ENCODE measurements around the gene CASP10. TPM values are rescaled to one million over a fixed set of nuclear protein-coding genes. Genes with fewer than 3 reads are reported as not detected.
A peak's percentile ranks its signal among the peaks of the same experiment; 100 is the strongest.

Gene CASP10
- total RNA-seq, 2 experiments from 2014 or later, result 18.3 to 22.6 TPM

DNA sequence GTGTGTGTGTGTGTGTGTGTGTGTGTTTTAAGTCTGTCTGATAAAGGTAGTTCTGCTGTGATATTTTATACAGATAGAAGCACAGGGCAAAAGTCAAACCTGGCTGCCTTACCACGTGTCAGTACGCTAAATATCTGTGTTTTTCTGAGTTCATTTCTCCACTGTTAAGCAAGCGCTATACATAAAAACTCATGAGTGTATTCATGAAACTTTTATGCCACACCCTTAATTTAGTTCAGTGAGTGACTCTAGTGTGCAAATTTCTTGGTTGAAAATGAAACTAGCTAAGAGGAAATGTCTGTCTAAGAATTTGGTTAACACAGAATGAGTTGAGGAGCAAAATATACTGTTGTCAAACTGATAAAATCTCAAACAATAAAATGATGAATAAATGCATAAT lies 11.2 kb downstream of the CASP10 start:
- Mint-ChIP-seq H3K27me3 (no peaks in the 10 kb centered on the region), H3K27ac (peak overlapping the region; percentile 57), H3K9me3 (no peaks in the 10 kb centered on the region), H3K4me1 (ENCODE audit: low read depth) (peaks cover 63% of the 10 kb centered on the region), H3K4me3 (peak overlapping the region; percentile 48), H3K36me3 (ENCODE audit: low read depth) (peaks cover 57% of the 10 kb centered on the region)
- ChIA-PET CTCF (interaction anchor here (0.9 to 7.5 kb wide), 6 partner anchors 8 to 304 kb away, joined by 3 to 97 read pairs (median 7); partner anchors contain the start of gene CASP10), POLR2A (interaction anchor here (0.6 to 1.7 kb wide), 7 partner anchors 8 to 426 kb away, joined by 3 to 6 read pairs (median 5); partner anchors contain the start of gene CASP10)
- intact Hi-C loops (cut with micrococcal nuclease), result no loop called here
- TF ChIP-seq, protein P1, sequence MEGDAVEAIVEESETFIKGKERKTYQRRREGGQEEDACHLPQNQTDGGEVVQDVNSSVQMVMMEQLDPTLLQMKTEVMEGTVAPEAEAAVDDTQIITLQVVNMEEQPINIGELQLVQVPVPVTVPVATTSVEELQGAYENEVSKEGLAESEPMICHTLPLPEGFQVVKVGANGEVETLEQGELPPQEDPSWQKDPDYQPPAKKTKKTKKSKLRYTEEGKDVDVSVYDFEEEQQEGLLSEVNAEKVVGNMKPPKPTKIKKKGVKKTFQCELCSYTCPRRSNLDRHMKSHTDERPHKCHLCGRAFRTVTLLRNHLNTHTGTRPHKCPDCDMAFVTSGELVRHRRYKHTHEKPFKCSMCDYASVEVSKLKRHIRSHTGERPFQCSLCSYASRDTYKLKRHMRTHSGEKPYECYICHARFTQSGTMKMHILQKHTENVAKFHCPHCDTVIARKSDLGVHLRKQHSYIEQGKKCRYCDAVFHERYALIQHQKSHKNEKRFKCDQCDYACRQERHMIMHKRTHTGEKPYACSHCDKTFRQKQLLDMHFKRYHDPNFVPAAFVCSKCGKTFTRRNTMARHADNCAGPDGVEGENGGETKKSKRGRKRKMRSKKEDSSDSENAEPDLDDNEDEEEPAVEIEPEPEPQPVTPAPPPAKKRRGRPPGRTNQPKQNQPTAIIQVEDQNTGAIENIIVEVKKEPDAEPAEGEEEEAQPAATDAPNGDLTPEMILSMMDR (IDR thresholded peaks at IDR 0.05), result no peak
- DNase-seq (no peak), ATAC-seq (peak; percentile 91)

DNA sequence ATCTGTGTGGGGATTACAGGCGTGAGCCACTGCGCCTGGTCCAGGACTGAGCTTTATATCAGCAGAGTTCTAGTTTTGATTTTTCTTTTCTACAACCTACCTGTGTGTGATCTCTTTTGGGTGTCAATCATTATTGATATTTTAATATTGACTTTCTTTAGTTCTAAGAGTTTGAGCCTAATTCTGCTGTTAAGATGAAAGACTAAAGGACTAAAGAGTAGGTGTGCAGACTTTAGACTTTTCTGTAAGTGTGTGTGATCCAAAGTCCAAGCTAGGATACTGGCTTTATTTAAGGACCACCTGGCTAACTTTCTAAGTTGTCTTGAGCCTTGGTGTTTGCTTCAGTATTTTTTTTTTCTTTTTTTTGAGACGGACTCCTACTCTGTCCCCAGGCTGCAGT lies 12.4 kb downstream of the CASP10 start:
- TF ChIP-seq, protein P1 (IDR thresholded peaks at IDR 0.05), result no peak
- DNase-seq (no peak), ATAC-seq (no peak)
- Mint-ChIP-seq H3K4me1 (ENCODE audit: low read depth) (peaks cover 55% of the 10 kb centered on the region), H3K27me3 (no peaks in the 10 kb centered on the region), H3K36me3 (ENCODE audit: low read depth) (peaks cover 53% of the 10 kb centered on the region), H3K27ac (no peak overlapping the region), H3K9me3 (no peaks in the 10 kb centered on the region), H3K4me3 (no peak overlapping the region)
- ChIA-PET POLR2A (interaction anchor here (0.8 to 2.1 kb wide), 6 partner anchors 11 to 124 kb away, joined by 3 to 6 read pairs (median 5); partner anchors contain the start of genes CASP10, HYCC2 and NDUFB3), CTCF (interaction anchor here (1.1 to 7.5 kb wide), 6 partner anchors 9 to 168 kb away, joined by 3 to 97 read pairs (median 6); partner anchors contain the start of gene CASP10)
- intact Hi-C loops (cut with micrococcal nuclease), result no loop called here

DNA sequence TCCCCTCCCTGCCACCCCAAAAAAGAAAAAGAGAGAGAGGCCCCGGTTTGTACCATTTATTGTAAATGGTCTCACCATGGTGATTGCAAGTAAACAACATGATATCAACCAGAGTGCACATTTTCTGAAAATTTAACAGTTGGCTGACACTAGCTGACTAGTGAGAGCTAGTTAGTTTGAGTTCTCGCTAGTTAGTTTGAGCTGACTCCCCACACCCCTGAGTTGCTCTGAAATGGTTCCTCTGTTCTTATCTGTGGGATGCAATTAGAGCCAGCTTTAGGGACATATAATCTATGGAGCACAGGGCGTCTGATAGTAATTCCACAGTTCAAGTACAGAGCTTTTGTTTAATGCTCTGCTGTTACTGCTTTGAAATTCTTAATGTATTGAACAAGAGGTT lies 13.1 kb downstream of the CASP10 start:
- no peak overlapping the region for H3K4me3 Mint-ChIP-seq
- CTCF ChIA-PET, result interaction anchor here (1.0 to 7.5 kb wide), 6 partner anchors 13 to 168 kb away, joined by 3 to 97 read pairs (median 6); partner anchors contain the start of gene CASP10
- DNase-seq (no peak), ATAC-seq (no peak)
- peaks cover 51% of the 10 kb centered on the region for H3K4me1 Mint-ChIP-seq (ENCODE audit: low read depth)
- H3K27me3 Mint-ChIP-seq, result no peaks in the 10 kb centered on the region
- TF ChIP-seq, protein P1 (IDR thresholded peaks at IDR 0.05), result no peak
- H3K27ac Mint-ChIP-seq, result no peak overlapping the region
- intact Hi-C loops (cut with micrococcal nuclease), result no loop called here
- no peaks in the 10 kb centered on the region for H3K9me3 Mint-ChIP-seq
- POLR2A ChIA-PET, result interaction anchor here (1.1 to 2.1 kb wide), 5 partner anchors 10 to 64 kb away, joined by 3 to 6 read pairs (median 4); partner anchors contain the start of gene CASP8
- peaks cover 51% of the 10 kb centered on the region for H3K36me3 Mint-ChIP-seq (ENCODE audit: low read depth)

DNA sequence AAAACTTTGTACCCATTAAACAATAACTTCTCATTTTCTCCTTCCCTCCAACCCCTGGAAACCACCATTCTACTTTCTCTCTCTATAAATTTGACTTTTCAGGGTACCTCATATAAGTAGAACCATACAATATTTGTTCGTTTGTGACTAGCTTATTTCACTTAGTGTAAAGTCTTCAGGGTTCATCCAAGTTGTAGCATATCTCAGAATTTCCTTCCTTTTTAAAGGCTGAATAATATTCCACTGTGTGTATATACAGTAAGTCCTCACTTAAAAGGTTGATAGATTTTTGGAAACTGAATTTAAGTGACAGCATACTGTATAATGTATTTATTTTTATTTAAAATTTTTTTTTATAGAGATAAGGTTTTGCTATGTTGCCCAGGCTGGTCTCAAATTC lies 13.9 kb downstream of the CASP10 start:
- POLR2A ChIA-PET, result interaction anchor here (1.1 to 2.1 kb wide), 5 partner anchors 11 to 64 kb away, joined by 3 to 6 read pairs (median 4); partner anchors contain the start of gene CASP8
- DNase-seq, result no peak
- intact Hi-C loops (cut with micrococcal nuclease), result no loop called here

DNA sequence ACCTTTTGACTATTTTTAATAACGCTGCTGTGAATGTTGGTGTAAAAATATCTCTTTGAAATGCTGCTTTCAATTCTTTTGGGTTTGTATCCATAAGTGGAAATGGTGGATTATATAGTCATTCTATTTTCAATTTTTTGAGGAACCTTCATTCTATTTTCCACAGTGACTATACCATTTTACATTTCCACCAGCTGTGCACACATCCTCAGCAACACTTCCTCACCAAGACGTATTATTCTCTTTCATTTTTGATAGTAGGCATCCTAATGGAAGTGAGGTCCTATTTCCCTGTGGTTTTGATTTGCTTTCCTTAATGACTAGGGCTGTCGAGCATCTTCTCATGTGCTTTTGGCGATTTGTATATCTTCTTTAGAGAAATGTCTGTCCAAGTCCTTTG lies 14.8 kb downstream of the CASP10 start:
- peaks cover 41% of the 10 kb centered on the region for H3K4me1 Mint-ChIP-seq (ENCODE audit: low read depth)
- DNase-seq (no peak), ATAC-seq (no peak)
- intact Hi-C loops (cut with micrococcal nuclease), result no loop called here
- H3K27me3 Mint-ChIP-seq, result no peaks in the 10 kb centered on the region
- no peak overlapping the region for H3K4me3 Mint-ChIP-seq
- TF ChIP-seq, protein P1 (IDR thresholded peaks at IDR 0.05), result no peak
- H3K27ac Mint-ChIP-seq, result no peak overlapping the region
- CTCF ChIA-PET, result interaction anchor here (7.5 kb wide), 1 partner anchor 35 kb away, joined by 97 read pairs; no protein-coding TSS in a partner anchor
- POLR2A ChIA-PET, result no interaction called here
- no peaks in the 10 kb centered on the region for H3K9me3 Mint-ChIP-seq
- peaks cover 46% of the 10 kb centered on the region for H3K36me3 Mint-ChIP-seq (ENCODE audit: low read depth)

More for the DNA sequence above, 13.9 kb downstream of the CASP10 start:
- Mint-ChIP-seq H3K27ac (no peak overlapping the region), H3K4me3 (no peak overlapping the region), H3K9me3 (no peaks in the 10 kb centered on the region), H3K27me3 (no peaks in the 10 kb centered on the region), H3K36me3 (ENCODE audit: low read depth) (peaks cover 48% of the 10 kb centered on the region), H3K4me1 (ENCODE audit: low read depth) (peaks cover 48% of the 10 kb centered on the region)
- no peak for ATAC-seq
- CTCF ChIA-PET, result interaction anchor here (1.0 to 7.5 kb wide), 3 partner anchors 14 to 36 kb away, joined by 3 to 97 read pairs (median 22); partner anchors contain the start of gene CASP10
- TF ChIP-seq, protein P1 (IDR thresholded peaks at IDR 0.05), result no peak
